Measurements from ENCODE around the gene TCEA3. TPM values are rescaled to one million over a fixed set of nuclear protein-coding genes. Genes with fewer than 3 reads are reported as not detected.
A peak's percentile ranks its signal among the peaks of the same experiment; 100 is the strongest.

The TCEA3 gene
- total and polyA plus RNA-seq, 11 donors, result 21.5 to 87.3 (median 55.9) TPM

- ATAC-seq (no peak), DNase-seq (no peak)
- Histone ChIP-seq H3K27me3 (peaks cover 0 to 8% (median 0%) of the 10 kb centered on the region in 9 donors), H3K4me3 (no peak overlapping the region), H3K9me3 (no peaks in the 10 kb centered on the region), H3K27ac (peak overlapping the region in 1 of 12 donors; percentile 29), H3K4me1 (peaks cover 0 to 47% (median 29%) of the 10 kb centered on the region in 12 donors), H3K36me3 (peaks cover 0 to 25% (median 10%) of the 10 kb centered on the region in 9 donors)
- intact Hi-C loops (cut with DNase I), result no loop called here
- TF ChIP-seq CTCF (IDR thresholded peaks at IDR 0.05) (no peak), POLR2A (IDR thresholded peaks at IDR 0.05) (no peak)
- WGBS, 4 donors, result 73 to 77% (median 73%) methylated on average over 6 of the region's 6 CpGs
Observed at GRCh38 chr1:23419180-23419579, 5.4 kb downstream of the TCEA3 start.

GRCh38 chr1:23417570-23417969 is 7.0 kb downstream of the TCEA3 start:
- H3K36me3 ChIP-seq, result peaks cover 0 to 28% (median 10%) of the 10 kb centered on the region in 9 donors
- intact Hi-C loops (cut with DNase I), result no loop called here
- WGBS, 4 donors, result 24 to 48% (median 39%) methylated on average over 3 of the region's 3 CpGs
- TF ChIP-seq CTCF (IDR thresholded peaks at IDR 0.05) (no peak), POLR2A (IDR thresholded peaks at IDR 0.05) (no peak)
- no peaks in the 10 kb centered on the region for H3K27me3 ChIP-seq
- no peak overlapping the region for H3K4me3 ChIP-seq
- ATAC-seq (peak in 3 of 4 donors; percentile 42 to 60 (median 59)), DNase-seq (peak; percentile 41 to 79 (median 69))
- no peaks in the 10 kb centered on the region for H3K9me3 ChIP-seq
- H3K4me1 ChIP-seq, result peaks cover 0 to 30% (median 14%) of the 10 kb centered on the region in 12 donors
- H3K27ac ChIP-seq, result peak overlapping the region in 9 of 12 donors; percentile 16 to 62 (median 31)

- Histone ChIP-seq H3K36me3 (peaks cover 0 to 28% (median 10%) of the 10 kb centered on the region in 9 donors), H3K4me3 (no peak overlapping the region), H3K4me1 (peaks cover 0 to 24% (median 8%) of the 10 kb centered on the region in 12 donors), H3K27me3 (no peaks in the 10 kb centered on the region), H3K27ac (no peak overlapping the region), H3K9me3 (no peaks in the 10 kb centered on the region)
- intact Hi-C loops (cut with DNase I), result no loop called here
- 75 to 93% (median 88%) methylated on average over 4 of the region's 4 CpGs for WGBS, 4 donors
- ATAC-seq, result no peak
- no peak for DNase-seq
- TF ChIP-seq CTCF (IDR thresholded peaks at IDR 0.05) (no peak), POLR2A (IDR thresholded peaks at IDR 0.05) (no peak)
Observed at GRCh38 chr1:23416964-23417363, 7.6 kb downstream of the TCEA3 start.

- H3K9me3 ChIP-seq, result no peaks in the 10 kb centered on the region
- peaks cover 0 to 25% (median 0%) of the 10 kb centered on the region in 9 donors for H3K36me3 ChIP-seq
- ATAC-seq, result no peak
- 38 to 48% (median 44%) methylated on average over 6 to 7 of the region's 7 CpGs for WGBS, 4 donors
- peaks cover 0 to 35% (median 9%) of the 10 kb centered on the region in 12 donors for H3K4me1 ChIP-seq
- H3K27ac ChIP-seq, result peak overlapping the region in 7 of 12 donors; percentile 2 to 27 (median 10)
- no peak for TF ChIP-seq POLR2A (IDR thresholded peaks at IDR 0.05)
- no peak for TF ChIP-seq CTCF (IDR thresholded peaks at IDR 0.05)
- intact Hi-C loops (cut with DNase I), result loop anchor here in 4 of 10 donors (10.0 kb wide), 3 partner anchors 64 to 184 kb away; partner anchors contain the start of gene HNRNPR (in 2 of the 4)
- no peak for DNase-seq
- H3K4me3 ChIP-seq, result no peak overlapping the region
- no peaks in the 10 kb centered on the region for H3K27me3 ChIP-seq
Observed at GRCh38 chr1:23408797-23409290, 15.7 kb downstream of the TCEA3 start.
